DMS79 (cell line): ENCODE results near the gene SASH1.

Experiments used
- DNase-seq: peaks from one replicate; lab custom pipeline; 2025; lab: John Stamatoyannopoulos, UW

The SASH1 gene

GRCh38 chr6:148342350-148343046, at the start of gene SASH1:
Gene SASH1 (plus strand): TSS chr6:148342838. CDS start chr6:148343068, 230 bp downstream.
- peak; percentile 27 for DNase-seq

GRCh38 chr6:148293181-148293995, 49.2 kb upstream of the SASH1 start:
- no peak for DNase-seq

GRCh38 chr6:148294059-148294458, 48.6 kb upstream of the SASH1 start:
- no peak for DNase-seq

- DNase-seq, result no peak
These were observed 47.3 kb upstream of the SASH1 start for GRCh38 chr6:148295261-148295887.

- DNase-seq, result no peak
These were observed 45.9 kb upstream of the SASH1 start for GRCh38 chr6:148296771-148297170.

GRCh38 chr6:148298683-148299082, 44.0 kb upstream of the SASH1 start:
- no peak for DNase-seq

- DNase-seq, result no peak
These were observed 39.0 kb upstream of the SASH1 start for GRCh38 chr6:148303616-148304015.

GRCh38 chr6:148304976-148305375, 37.7 kb upstream of the SASH1 start:
- DNase-seq, result no peak

- no peak for DNase-seq
These were observed 36.4 kb upstream of the SASH1 start for GRCh38 chr6:148306286-148306685.

GRCh38 chr6:148307405-148307804, 35.2 kb upstream of the SASH1 start:
- DNase-seq, result no peak

- DNase-seq, result no peak
These were observed 33.3 kb upstream of the SASH1 start for GRCh38 chr6:148309301-148309700.

GRCh38 chr6:148311966-148312669, 30.5 kb upstream of the SASH1 start:
- no peak for DNase-seq

GRCh38 chr6:148313488-148313887, 29.1 kb upstream of the SASH1 start:
- no peak for DNase-seq

- no peak for DNase-seq
These were observed 26.3 kb upstream of the SASH1 start for GRCh38 chr6:148316308-148316707.

GRCh38 chr6:148317051-148317450, 25.6 kb upstream of the SASH1 start:
- DNase-seq, result no peak

- no peak for DNase-seq
These were observed 24.9 kb upstream of the SASH1 start for GRCh38 chr6:148317739-148318138.

GRCh38 chr6:148322704-148323103, 19.9 kb upstream of the SASH1 start:
- no peak for DNase-seq

GRCh38 chr6:148323344-148323743, 19.3 kb upstream of the SASH1 start:
- DNase-seq, result no peak

- DNase-seq, result no peak
These were observed 18.2 kb upstream of the SASH1 start for GRCh38 chr6:148324297-148324985.

- DNase-seq, result no peak
These were observed 17.1 kb upstream of the SASH1 start for GRCh38 chr6:148325316-148326068.
